ENCODE results near the gene EPS15. TPM values are rescaled to one million over a fixed set of nuclear protein-coding genes. Genes with fewer than 3 reads are reported as not detected.
"Not testable (repeated sequence)": the region's sequence is repeated elsewhere in the genome, so short reads cannot be mapped to it uniquely, and the experiment has no call there.

Gene EPS15
- polyA plus RNA-seq, 1 of the 3 experiments (the other 2 are of a cell fraction), result 17.0 TPM

GRCh38 chr1:51462289-51462688, 56.8 kb downstream of the EPS15 start:
- H3K9me2 ChIP-seq; H3K4me3 ChIP-seq (ENCODE audit: low read depth in 2 of 2, low read length in 1 of 2); H3K27ac ChIP-seq (ENCODE audit: low read depth in 2 of 2, low read length in 1 of 2); H3K9me3 ChIP-seq; CTCF ChIA-PET; H3K4me2 ChIP-seq; POLR2A ChIA-PET; DNase-seq; H3K27me3 ChIP-seq (ENCODE audit: insufficient read depth); H3K4me1 ChIP-seq (ENCODE audit: control insufficient read depth in 1 of 2, insufficient read depth in 2 of 2, low read depth in 1 of 2, low read length in 1 of 2); H3K9ac ChIP-seq; H2AFZ ChIP-seq (ENCODE audit: low read depth); H4K20me1 ChIP-seq (ENCODE audit: insufficient read depth): not testable (repeated sequence)
- H3F3A ChIP-seq (replicated peaks; ENCODE audit: insufficient read depth), result peaks cover 12% of the 10 kb centered on the region
- 90% methylated on average over 2 of the region's 2 CpGs for WGBS (ENCODE audit: low lambda C conversion rate)
- H3K79me2 ChIP-seq (ENCODE audit: insufficient read depth), result peaks cover 11% of the 10 kb centered on the region; the same call in 1 of the 2 replicates
- peaks cover 30 to 67% of the 10 kb centered on the region in 2 experiments for H3K36me3 ChIP-seq (replicated peaks in 1 of 2; ENCODE audit: control insufficient read depth in 1 of 2, insufficient read depth in 2 of 2, low read length in 1 of 2)

- Histone ChIP-seq H2AFZ (ENCODE audit: low read depth) (no peak overlapping the region), H3K27me3 (ENCODE audit: insufficient read depth) (no peaks in the 10 kb centered on the region), H3K27ac (ENCODE audit: low read depth in 2 of 2, low read length in 1 of 2) (no peak overlapping the region), H3K4me1 (ENCODE audit: control insufficient read depth in 1 of 2, insufficient read depth in 2 of 2, low read depth in 1 of 2, low read length in 1 of 2) (no peaks in the 10 kb centered on the region), H3K9ac (no peak overlapping the region), H3K36me3 (replicated peaks in 1 of 2; ENCODE audit: control insufficient read depth in 1 of 2, insufficient read depth in 2 of 2, low read length in 1 of 2) (peaks cover 25 to 51% of the 10 kb centered on the region in 2 experiments), H3K4me2 (no peak overlapping the region), H3K79me2 (ENCODE audit: insufficient read depth) (no peaks in the 10 kb centered on the region), H4K20me1 (ENCODE audit: insufficient read depth) (no peaks in the 10 kb centered on the region), H3K9me3 (no peaks in the 10 kb centered on the region), H3F3A (replicated peaks; ENCODE audit: insufficient read depth) (peaks cover 13% of the 10 kb centered on the region), H3K4me3 (ENCODE audit: low read depth in 2 of 2, low read length in 1 of 2) (no peak overlapping the region), H3K9me2 (no peaks in the 10 kb centered on the region)
- DNase-seq, result no peak
- WGBS (ENCODE audit: low lambda C conversion rate), result 82% methylated on average over 4 of the region's 4 CpGs
- CTCF ChIA-PET, result no interaction called here
- TF ChIP-seq CHD2 (IDR thresholded peaks at IDR 0.05; ENCODE audit: low read length, partially characterized antibody) (no peak), EZH2phosphoT487 (IDR thresholded peaks at IDR 0.05; ENCODE audit: borderline replicate concordance, low read depth) (no peak), RCOR1 (IDR thresholded peaks at IDR 0.05; ENCODE audit: low read length) (no peak), GABPA (IDR thresholded peaks at IDR 0.05; ENCODE audit: low read depth) (no peak), POLR2AphosphoS5 (IDR thresholded peaks at IDR 0.05; ENCODE audit: low read depth, low read length) (no peak), USF2 (IDR thresholded peaks at IDR 0.05; ENCODE audit: borderline replicate concordance, low read depth, low read length) (no peak), FOXM1 (IDR thresholded peaks at IDR 0.05; ENCODE audit: low read depth) (no peak)
- POLR2A ChIA-PET, result no interaction called here
Measured at GRCh38 chr1:51454554-51454953, 64.5 kb downstream of the EPS15 start.

GRCh38 chr1:51453010-51453409, 66.1 kb downstream of the EPS15 start:
- no peak for DNase-seq
- no peaks in the 10 kb centered on the region for H4K20me1 ChIP-seq (ENCODE audit: insufficient read depth)
- no peak overlapping the region for H3K4me3 ChIP-seq (ENCODE audit: low read depth in 2 of 2, low read length in 1 of 2)
- peaks cover 20 to 48% of the 10 kb centered on the region in 2 experiments for H3K36me3 ChIP-seq (replicated peaks in 1 of 2; ENCODE audit: control insufficient read depth in 1 of 2, insufficient read depth in 2 of 2, low read length in 1 of 2)
- H3K9ac ChIP-seq, result no peak overlapping the region
- H3K27me3 ChIP-seq (ENCODE audit: insufficient read depth), result no peaks in the 10 kb centered on the region
- no peaks in the 10 kb centered on the region for H3K4me1 ChIP-seq (ENCODE audit: control insufficient read depth in 1 of 2, insufficient read depth in 2 of 2, low read depth in 1 of 2, low read length in 1 of 2)
- H3K27ac ChIP-seq (ENCODE audit: low read depth in 2 of 2, low read length in 1 of 2), result no peak overlapping the region
- peaks cover 13% of the 10 kb centered on the region for H3F3A ChIP-seq (replicated peaks; ENCODE audit: insufficient read depth)
- POLR2A ChIA-PET, result no interaction called here
- H3K4me2 ChIP-seq, result no peak overlapping the region
- CTCF ChIA-PET, result no interaction called here
- TF ChIP-seq USF2 (IDR thresholded peaks at IDR 0.05; ENCODE audit: borderline replicate concordance, low read depth, low read length) (no peak), MEF2A (IDR thresholded peaks at IDR 0.05; ENCODE audit: borderline replicate concordance, low read depth) (no peak), GATA2 (CRISPR knock-in tag; IDR thresholded peaks at IDR 0.05) (no peak), MXI1 (IDR thresholded peaks at IDR 0.05; ENCODE audit: low read depth, low read length) (no peak), ZBTB33 (IDR thresholded peaks at IDR 0.05; ENCODE audit: borderline replicate concordance, low read depth) (no peak), PBX3 (IDR thresholded peaks at IDR 0.05) (no peak)
- H3K79me2 ChIP-seq (ENCODE audit: insufficient read depth), result no peaks in the 10 kb centered on the region
- no peak overlapping the region for H2AFZ ChIP-seq (ENCODE audit: low read depth)
- no peaks in the 10 kb centered on the region for H3K9me2 ChIP-seq
- 82% methylated on average over 2 of the region's 2 CpGs for WGBS (ENCODE audit: low lambda C conversion rate)
- no peaks in the 10 kb centered on the region for H3K9me3 ChIP-seq

Data from SK-N-SH (cell line).